HG02678 (cell line): ENCODE data around the gene PROX1.

ENCODE experiments used
- ATAC-seq: cut with Tn5 transposase; IDR thresholded peaks from one replicate; pipeline ENCODE4 v1.9.1; 2021; ENCODE audit warnings: mild to moderate bottlenecking, moderate library complexity; ENCODE audit not compliant: unreplicated experiment

Gene PROX1

DNA sequence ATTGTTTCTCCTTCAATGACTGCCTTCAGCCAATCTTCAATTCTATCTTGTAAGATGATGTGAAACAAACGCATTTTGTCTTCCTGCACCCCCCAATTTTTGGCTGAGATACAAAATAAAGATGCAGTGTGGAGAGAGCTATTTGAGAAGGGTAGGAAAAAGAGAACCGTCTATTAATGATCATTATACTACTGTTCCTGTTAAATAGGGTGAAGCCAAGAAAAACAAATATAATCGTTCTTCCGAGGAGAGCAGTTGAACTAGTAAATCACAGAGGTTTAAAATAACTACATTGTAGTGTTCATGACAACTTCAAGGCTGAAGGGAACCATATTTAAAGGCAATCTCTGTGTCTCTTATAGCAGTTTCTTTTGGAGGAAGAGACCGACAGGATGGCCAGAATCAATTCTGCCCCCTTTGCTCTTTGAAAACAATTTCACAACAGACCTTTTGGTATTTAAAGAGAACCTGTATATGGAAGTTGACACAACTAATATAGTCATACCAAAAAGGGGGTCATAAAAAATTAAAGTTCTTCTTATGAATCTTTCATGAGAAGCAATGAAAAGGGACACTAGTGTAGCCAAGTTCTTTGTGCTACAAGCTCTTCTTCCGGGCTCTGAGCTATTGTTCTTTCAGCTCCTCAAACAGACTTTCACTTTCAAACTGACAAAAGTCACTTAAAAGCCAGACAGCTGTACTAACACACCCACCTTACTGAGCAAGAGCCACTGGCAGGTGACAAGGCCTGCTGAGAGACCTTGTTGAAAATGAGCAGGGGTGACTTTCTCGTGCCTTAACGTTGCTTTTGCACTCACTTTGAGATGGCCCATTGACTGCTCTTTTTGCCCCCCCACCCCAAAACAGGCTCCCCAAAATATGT is 30.9 kb downstream of the PROX1 start:
- no peak for ATAC-seq

DNA sequence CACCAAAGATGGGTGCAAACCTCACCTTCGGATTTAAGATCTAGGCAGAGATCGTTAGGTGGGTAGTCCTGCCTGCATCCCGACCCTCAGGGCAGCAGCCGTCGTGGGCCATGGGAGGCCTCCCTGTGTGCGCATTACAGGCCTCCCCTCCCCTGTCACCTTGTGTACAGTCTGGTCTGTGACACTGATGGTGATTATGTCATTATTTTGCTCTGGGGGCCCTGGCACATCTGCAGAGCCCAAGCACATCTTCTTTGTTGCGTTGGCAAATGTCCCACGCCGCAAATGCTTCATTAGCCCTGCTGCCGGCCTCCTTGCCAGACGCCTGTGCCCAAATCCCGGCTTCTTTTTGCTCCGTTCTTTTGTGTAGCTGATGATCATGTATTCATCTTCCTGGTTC is 31.7 kb downstream of the PROX1 start:
- ATAC-seq: no peak

GRCh38 chr1:214021321-214021720 is 33.5 kb downstream of the PROX1 start:
- no peak for ATAC-seq

DNA sequence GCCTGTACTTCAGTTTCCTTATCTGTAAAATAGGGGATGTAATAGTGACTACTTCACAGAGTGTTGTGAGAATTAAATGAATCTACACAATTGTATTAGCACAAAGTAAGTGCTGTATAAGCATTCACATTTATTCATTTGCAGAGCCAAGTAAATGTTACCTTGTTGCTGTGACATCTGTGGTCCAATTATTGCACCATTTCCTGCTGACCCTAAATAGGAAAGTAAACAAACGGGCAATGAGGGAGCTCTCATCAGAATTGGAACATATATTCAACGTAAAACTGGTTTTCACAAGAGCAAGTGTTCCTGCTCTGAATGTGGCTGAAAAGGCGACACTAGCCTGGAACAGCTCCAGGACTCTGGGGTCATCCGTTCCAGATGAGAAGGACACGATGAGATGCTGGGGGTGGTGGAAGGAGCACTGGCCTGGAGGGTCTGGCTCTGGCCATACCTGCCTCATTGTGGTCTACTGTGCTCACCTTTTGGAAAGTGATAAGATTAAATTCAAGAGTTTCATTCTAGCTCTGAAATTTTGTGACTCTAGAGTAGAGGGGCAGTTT is 34.5 kb downstream of the PROX1 start:
- ATAC-seq: no peak

GRCh38 chr1:214022810-214023425 is 35.1 kb downstream of the PROX1 start:
- no peak for ATAC-seq

DNA sequence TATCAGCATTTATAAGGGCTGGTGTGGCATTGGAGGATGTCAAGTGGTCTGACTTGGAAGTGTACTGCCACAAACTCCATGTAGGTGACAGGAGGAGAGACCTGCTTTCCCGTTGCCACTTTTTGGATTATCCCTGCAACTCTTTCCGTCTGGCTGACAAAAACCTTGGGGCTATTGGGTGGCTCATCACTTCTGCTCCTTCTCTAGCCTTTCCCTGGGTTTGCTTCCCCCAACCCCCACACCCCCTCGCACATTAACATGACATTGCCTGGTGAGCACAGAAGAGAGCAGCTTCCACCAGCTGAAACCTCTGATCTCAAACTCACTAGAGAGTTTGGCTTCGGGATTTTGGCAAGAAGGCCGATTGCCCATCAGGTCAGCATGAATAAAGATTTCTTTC is 39.2 kb downstream of the PROX1 start:
- ATAC-seq: no peak

GRCh38 chr1:214027498-214027897 is 39.7 kb downstream of the PROX1 start:
- ATAC-seq: no peak

GRCh38 chr1:214028095-214028494 is 40.3 kb downstream of the PROX1 start:
- ATAC-seq: no peak

GRCh38 chr1:214028649-214029406 is 41.1 kb downstream of the PROX1 start:
- no peak for ATAC-seq

DNA sequence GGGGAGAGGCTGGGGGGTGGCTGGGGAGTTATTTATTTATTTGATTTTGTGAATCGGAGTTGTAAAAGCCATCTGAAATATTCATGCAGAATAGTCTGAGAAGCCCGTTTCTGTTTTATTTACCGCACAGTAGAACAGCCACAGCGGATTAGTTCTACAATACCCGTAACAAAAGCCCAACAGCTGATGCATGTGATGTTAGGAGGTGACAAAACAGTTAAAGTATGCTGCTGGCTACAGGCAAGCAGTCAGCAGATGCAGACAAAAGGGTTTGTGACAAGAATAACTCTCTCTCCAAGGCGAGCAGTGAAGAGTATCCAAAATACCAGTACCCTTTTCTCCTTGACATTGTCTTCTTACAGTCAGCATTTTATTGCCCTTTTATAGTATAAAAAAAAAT is 42.0 kb downstream of the PROX1 start:
- no peak for ATAC-seq

- no peak for ATAC-seq
Measured at GRCh38 chr1:214031267-214031650, 43.5 kb downstream of the PROX1 start.

DNA sequence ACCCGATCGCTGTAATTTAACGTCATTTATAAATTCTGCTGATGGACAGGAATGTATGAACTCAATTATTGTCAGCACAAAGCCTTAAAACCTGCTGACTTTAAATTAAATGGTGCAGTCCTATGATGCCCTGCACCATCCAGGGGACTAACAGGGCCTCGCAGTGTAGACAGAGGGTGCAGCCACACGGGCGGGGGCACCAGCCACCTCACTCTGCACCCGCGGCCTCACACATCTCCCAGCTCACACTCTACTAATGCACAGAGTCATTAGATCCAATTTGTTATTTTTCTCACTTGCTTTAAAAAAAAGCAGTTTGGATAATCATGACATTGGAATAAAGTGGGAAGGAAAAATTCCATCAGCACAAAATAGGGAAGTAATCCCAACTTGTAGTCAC is 49.7 kb downstream of the PROX1 start:
- ATAC-seq: no peak

- ATAC-seq: no peak
Measured at GRCh38 chr1:214039394-214040018, 51.7 kb downstream of the PROX1 start.

DNA sequence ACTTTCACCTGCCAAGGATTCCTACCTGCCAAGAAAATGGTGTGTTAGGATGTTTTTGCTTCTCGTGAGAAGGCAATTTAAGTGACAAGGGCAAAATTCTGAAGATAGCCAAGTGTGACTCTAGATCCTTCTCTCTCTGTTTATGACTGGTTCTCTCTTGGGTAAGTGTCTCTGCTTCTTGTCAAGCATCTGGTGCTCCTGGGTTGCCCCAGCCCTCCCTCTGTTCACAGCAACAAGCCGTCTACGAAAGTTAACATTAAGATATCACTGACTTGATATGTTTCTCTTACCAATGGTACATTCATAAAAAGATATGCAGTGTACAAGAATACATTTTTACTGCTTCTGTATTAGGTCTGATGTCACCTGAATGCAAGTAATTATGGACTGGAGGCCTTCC is 55.4 kb downstream of the PROX1 start:
- ATAC-seq: no peak

DNA sequence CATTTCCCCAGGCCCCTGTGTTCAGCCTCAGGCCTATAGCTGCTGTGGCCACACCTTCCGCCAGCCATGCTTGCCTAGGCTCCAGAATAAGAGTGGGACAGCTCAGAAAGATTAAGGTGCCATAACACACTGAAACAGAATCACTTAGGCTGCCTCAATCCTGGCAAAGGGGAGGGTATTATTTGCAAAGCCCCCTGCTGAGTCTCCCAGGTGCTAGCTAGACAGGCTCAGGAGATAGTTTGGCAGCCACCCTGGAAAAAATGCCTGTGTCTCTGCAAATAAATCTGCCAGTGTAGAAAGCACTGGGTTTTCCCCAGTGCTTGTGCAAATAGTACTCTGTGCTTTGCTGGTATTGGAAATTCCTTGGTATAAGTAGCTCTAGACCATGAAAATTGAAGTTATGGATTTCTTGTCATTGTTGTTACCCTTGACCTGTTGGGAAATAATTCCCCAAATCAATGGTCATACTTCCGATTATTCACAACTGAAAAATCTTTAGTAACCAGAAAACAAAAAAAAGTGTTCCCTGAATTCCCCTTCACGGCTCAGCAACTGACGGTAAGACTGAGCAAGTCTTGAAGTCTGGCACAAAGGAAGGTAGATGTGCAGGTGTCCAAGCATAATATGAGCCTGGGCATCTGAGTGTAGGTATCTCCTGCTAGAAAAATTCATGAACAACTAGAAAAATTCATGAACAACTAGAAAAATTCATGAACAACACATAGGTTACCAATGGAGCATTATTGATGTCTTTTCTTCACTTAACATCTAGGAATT is 56.9 kb downstream of the PROX1 start:
- ATAC-seq: no peak

DNA sequence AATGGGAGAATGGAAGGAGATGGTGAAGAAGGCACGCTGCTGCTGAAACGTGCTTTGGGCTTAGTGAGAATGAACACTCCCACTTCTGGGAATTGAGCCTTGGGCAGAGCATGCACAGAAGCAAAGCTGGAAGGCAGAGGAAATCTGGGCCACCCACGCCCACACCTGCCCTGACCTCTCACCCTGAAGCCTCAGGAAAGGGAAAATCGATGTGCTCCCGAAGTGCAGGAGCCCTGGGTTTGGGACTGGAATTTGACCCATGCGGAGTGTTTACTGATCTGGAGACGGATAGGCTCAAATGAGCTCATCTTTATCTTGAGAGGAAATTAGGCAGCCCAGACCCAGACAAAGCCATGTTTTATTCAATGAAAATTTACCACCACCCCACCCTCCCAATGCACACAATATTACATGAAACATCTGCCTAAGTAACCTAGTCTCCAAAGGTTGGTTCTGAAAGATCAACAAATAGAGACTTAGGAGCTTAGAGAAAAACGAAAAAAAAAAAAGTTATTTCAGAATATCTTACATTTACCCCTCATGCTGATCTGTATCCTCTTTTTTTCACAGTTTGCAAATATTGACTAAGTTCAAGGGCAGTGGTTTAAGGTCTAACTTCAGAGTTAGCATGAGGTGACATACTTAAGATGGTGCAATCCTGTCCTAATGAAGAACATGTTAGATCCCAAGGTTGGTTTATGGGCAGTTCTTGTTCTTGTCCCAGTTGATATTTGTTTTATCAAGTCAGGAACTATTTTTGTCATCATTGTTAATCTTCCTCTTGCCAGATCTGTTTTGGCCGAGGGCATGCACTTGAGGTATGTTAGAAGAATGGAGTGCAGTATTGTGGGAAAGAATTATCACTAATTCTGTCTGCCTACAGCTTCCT is 63.0 kb downstream of the PROX1 start:
- no peak for ATAC-seq

DNA sequence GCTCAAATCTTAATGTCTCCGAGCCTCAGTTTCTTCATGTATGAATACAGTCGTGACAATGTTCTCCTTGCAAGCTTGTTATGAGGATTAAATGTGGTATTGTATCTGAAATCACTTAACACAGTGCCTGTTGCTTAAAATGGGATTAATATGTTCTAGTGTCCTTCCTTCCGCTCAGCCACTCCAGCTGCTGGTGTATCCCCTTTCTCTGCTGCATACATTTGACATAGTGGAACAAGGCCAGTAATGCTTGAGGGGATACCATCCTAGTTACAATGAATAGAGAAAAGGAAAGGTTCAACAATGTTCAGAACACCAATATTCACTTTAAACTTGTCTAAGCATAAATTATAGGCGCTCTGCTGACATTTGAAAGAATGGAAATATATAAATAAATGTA is 64.0 kb downstream of the PROX1 start:
- no peak for ATAC-seq

DNA sequence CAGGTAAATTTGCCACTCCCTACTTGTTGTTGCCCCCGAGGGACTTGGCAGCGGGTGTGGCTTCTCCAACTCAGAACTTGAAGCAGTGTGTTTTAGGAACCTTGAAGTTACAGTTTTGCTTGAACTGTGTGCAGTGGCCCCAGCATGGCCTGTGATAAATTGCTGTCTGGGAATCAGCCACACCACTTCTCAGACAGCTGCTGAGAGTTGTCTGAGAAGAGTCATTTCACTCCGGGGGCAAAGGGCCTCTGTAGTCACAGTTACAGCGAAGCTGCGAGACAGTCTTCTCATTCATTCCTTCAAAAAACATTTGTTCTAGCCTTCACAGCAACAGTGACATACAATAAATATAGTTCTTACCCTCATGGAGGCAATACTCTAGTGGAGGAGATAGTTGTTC is 70.3 kb downstream of the PROX1 start:
- no peak for ATAC-seq

GRCh38 chr1:214066190-214066589 is 78.4 kb downstream of the PROX1 start:
- no peak for ATAC-seq
